ENCODE data around the gene PPIF. TPM values are rescaled to one million over a fixed set of nuclear protein-coding genes. Genes with fewer than 3 reads are reported as not detected.

PPIF gene
- total RNA-seq, 4 donors from 2014 or later = 0.26 to 22.6 (median 12.7) TPM

DNA sequence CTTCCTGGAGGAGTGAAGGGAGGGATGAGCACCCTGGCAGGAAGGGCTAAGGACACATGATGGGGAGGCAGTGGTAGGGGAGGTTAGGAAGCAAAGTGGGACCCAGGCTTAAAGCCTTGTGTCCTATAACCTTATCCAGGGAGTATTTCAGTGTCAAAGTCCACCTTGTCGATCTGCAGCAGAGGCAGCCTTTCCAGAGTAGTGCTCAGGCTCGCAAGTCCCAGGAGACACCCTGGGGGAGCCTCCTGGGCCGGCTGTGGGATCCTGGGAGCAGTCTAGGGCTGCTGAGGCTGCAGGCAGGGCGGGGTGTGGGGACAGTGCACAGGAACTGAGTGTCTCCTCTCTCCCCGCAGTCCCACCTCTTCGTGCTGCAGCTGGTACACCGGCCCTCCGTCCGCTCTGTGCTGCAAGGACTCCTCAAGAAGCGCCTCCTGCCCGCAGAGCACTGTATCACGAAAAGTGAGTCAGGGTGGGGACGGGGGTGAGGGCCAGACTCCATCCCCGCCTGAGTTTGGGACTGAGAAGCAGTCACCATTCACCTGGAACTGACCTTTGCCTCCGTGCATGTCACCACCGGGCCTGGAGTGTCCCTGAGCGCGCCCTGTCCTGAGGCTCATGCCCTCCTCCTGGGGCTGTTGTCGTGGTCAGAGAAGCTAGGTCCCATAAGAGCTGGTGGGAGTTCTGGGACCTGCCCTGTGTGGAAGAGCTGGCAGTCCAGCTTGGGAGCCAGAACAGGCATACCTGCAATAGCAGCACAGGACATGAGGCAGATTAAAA lies 45.3 kb upstream of the PPIF start:
- no peaks in the 10 kb centered on the region for H3K27me3 ChIP-seq
- no peak for DNase-seq
- H3K9me3 ChIP-seq = no peaks in the 10 kb centered on the region
- peaks cover 0 to 8% of the 10 kb centered on the region in 2 donors for H3K4me1 ChIP-seq
- intact Hi-C loops (cut with DNase I; ENCODE audit: low total_unique reads) = no loop called here
- no peaks in the 10 kb centered on the region for H3K36me3 ChIP-seq
- no peak overlapping the region for H3K4me3 ChIP-seq
- TF ChIP-seq POLR2A (IDR thresholded peaks at IDR 0.05) = no peak
- TF ChIP-seq, protein P1, sequence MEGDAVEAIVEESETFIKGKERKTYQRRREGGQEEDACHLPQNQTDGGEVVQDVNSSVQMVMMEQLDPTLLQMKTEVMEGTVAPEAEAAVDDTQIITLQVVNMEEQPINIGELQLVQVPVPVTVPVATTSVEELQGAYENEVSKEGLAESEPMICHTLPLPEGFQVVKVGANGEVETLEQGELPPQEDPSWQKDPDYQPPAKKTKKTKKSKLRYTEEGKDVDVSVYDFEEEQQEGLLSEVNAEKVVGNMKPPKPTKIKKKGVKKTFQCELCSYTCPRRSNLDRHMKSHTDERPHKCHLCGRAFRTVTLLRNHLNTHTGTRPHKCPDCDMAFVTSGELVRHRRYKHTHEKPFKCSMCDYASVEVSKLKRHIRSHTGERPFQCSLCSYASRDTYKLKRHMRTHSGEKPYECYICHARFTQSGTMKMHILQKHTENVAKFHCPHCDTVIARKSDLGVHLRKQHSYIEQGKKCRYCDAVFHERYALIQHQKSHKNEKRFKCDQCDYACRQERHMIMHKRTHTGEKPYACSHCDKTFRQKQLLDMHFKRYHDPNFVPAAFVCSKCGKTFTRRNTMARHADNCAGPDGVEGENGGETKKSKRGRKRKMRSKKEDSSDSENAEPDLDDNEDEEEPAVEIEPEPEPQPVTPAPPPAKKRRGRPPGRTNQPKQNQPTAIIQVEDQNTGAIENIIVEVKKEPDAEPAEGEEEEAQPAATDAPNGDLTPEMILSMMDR (IDR thresholded peaks at IDR 0.05) = no peak
- no peak overlapping the region for H3K27ac ChIP-seq

DNA sequence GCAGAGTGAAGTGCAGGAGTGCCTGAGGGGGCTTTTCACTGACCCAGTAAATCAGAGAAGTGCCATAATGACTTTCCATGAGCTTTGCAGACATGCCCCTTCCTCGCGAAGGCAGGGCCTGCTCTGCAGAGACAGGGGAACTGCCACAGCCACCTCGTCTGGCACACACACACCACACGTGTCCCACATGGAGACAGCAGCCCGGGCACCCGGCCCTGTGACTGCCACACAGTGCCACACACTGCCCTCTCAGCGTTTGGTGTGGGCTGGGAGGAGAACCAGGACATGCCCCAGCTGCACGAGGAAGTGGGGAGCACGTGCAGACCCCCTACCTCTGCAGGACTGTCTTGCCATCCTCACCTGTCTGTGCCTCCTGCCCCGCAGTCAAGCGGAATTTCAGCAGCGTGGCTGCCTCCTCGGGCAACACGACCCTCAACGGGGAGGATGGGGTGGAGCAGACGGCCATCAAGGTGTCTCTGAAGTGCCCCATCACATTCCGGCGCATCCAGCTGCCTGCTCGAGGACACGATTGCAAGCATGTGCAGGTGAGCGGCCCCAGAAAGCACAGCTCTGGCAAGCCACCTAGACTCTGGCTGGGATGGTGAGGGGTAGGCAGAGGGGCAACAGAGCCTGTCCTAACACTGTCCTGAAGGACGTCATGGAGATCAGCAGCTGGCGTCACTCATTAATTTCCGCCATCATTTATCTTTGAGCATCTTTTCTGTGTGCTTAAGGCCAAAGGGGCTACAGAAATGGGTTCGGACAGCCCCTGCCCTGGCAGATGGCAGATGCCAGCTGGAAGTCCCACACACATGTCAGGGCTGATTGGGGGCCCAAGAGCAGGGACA lies 43.4 kb upstream of the PPIF start:
- H3K36me3 ChIP-seq = no peaks in the 10 kb centered on the region
- no peaks in the 10 kb centered on the region for H3K9me3 ChIP-seq
- H3K4me3 ChIP-seq = no peak overlapping the region
- peaks cover 0 to 3% of the 10 kb centered on the region in 2 donors for H3K4me1 ChIP-seq
- no peak for DNase-seq
- H3K27me3 ChIP-seq = no peaks in the 10 kb centered on the region
- intact Hi-C loops (cut with DNase I; ENCODE audit: low total_unique reads) = no loop called here
- no peak overlapping the region for H3K27ac ChIP-seq
- TF ChIP-seq, protein P1 (IDR thresholded peaks at IDR 0.05) = no peak
- TF ChIP-seq POLR2A (IDR thresholded peaks at IDR 0.05) = no peak

DNA sequence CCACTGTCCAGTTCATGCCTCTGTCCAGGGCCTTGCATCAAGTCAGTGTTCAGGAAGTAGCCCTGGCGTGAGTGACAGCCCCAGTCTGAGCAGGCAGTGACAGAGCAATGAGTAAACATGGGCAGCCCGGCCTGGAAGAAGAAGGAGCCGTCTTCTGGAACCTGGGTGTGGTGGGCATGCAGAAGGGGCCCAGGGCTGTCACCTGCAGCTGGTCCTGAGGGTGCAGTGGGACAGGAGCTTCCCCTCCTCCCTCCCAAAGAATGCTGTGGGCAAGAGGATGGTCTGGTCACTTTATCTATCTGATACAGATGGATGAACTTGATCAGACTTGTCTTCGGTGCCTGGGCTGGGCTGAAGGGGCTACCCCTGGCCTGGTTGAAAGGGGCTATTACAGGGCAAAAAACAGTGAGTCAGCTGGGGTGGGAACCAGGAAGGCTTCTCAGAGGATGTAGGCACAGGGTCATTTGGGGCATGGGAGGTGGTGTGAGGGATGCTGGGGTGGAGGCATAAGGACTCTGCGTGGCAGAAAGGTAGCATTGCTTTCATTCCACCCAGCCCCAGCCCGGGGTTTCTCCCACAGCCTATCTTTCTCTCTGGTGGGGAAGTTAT lies 42.7 kb upstream of the PPIF start:
- Histone ChIP-seq H3K36me3 (no peaks in the 10 kb centered on the region), H3K4me3 (no peak overlapping the region), H3K9me3 (no peaks in the 10 kb centered on the region), H3K27me3 (no peaks in the 10 kb centered on the region), H3K27ac (no peak overlapping the region), H3K4me1 (no peaks in the 10 kb centered on the region)
- DNase-seq = no peak
- intact Hi-C loops (cut with DNase I; ENCODE audit: low total_unique reads) = no loop called here
- TF ChIP-seq POLR2A (IDR thresholded peaks at IDR 0.05) = no peak
- TF ChIP-seq, protein P1 (IDR thresholded peaks at IDR 0.05) = no peak

DNA sequence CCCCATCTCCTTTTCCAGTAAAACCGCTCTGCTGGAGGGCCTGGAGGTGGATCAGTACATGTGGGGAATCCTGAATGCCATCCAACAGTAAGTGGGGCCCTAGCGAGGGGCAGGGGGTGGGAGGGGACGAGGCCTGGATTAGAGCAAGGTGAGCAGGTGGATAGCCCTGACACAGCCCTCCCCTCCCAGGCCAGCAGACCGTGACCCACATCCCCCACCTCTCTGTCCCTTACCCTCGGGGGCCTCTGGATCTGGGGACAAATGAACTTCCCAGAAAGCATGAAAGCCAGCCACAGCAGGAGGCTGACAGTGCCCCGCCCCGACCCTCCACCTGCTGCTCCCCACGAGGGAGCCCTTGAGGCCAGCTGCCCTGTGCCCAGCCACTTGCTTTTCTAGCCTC lies 41.8 kb upstream of the PPIF start:
- Histone ChIP-seq H3K4me1 (no peaks in the 10 kb centered on the region), H3K27ac (no peak overlapping the region), H3K9me3 (no peaks in the 10 kb centered on the region), H3K36me3 (no peaks in the 10 kb centered on the region), H3K4me3 (no peak overlapping the region), H3K27me3 (no peaks in the 10 kb centered on the region)
- DNase-seq = no peak
- intact Hi-C loops (cut with DNase I; ENCODE audit: low total_unique reads) = no loop called here
- no peak for TF ChIP-seq POLR2A (IDR thresholded peaks at IDR 0.05)
- TF ChIP-seq, protein P1 (IDR thresholded peaks at IDR 0.05) = no peak
